Measurements from ENCODE around the gene TUBA1A.
A peak's percentile ranks its signal among the peaks of the same experiment; 100 is the strongest.
"Not testable (repeated sequence)": the region's sequence is repeated elsewhere in the genome, so short reads cannot be mapped to it uniquely, and the experiment has no call there.

Gene TUBA1A

GRCh38 chr12:49200919-49201594 lies 12.2 kb upstream of the TUBA1A start:
- DNase-seq (ENCODE audit: low read depth in 2 of 2): no peak

GRCh38 chr12:49198431-49199155 lies 9.7 kb upstream of the TUBA1A start:
- no peak for DNase-seq (ENCODE audit: low read depth in 2 of 2)

- DNase-seq (ENCODE audit: low read depth in 2 of 2): no peak
These were observed 8.4 kb upstream of the TUBA1A start for GRCh38 chr12:49197256-49197655.

GRCh38 chr12:49195736-49196135 lies 6.9 kb upstream of the TUBA1A start:
- DNase-seq (ENCODE audit: low read depth in 2 of 2): no peak

GRCh38 chr12:49193746-49194145 lies 4.9 kb upstream of the TUBA1A start:
- DNase-seq (ENCODE audit: low read depth in 2 of 2): not testable (repeated sequence)

GRCh38 chr12:49191498-49191897 lies 2.6 kb upstream of the TUBA1A start:
- not testable (repeated sequence) for DNase-seq (ENCODE audit: low read depth in 2 of 2)

- DNase-seq (ENCODE audit: low read depth in 2 of 2): no peak
These were observed 2.1 kb upstream of the TUBA1A start for GRCh38 chr12:49190974-49191373.

- DNase-seq (ENCODE audit: low read depth in 2 of 2): no peak
These were observed 1.1 kb upstream of the TUBA1A start for GRCh38 chr12:49189731-49190716.

- DNase-seq (ENCODE audit: low read depth in 2 of 2): peak; percentile 64 to 71
These were observed 522 bp downstream of the TUBA1A start for GRCh38 chr12:49188201-49188915.

- no peak for DNase-seq (ENCODE audit: low read depth in 2 of 2)
These were observed 1.7 kb downstream of the TUBA1A start for GRCh38 chr12:49187184-49187583.

- DNase-seq (ENCODE audit: low read depth in 2 of 2): not testable (repeated sequence)
These were observed 2.6 kb downstream of the TUBA1A start for GRCh38 chr12:49186307-49186706.

GRCh38 chr12:49184697-49185096 lies 4.2 kb downstream of the TUBA1A start:
- not testable (repeated sequence) for DNase-seq (ENCODE audit: low read depth in 2 of 2)

GRCh38 chr12:49183214-49183950 lies 5.5 kb downstream of the TUBA1A start:
- not testable (repeated sequence) for DNase-seq (ENCODE audit: low read depth in 2 of 2)

GRCh38 chr12:49174218-49174617 lies 14.7 kb downstream of the TUBA1A start:
- no peak for DNase-seq (ENCODE audit: low read depth in 2 of 2)

GRCh38 chr12:49170924-49171323 lies 18.0 kb downstream of the TUBA1A start:
- DNase-seq (ENCODE audit: low read depth in 2 of 2): no peak

- DNase-seq (ENCODE audit: low read depth in 2 of 2): no peak
These were observed 23.8 kb downstream of the TUBA1A start for GRCh38 chr12:49165114-49165513.

- DNase-seq (ENCODE audit: low read depth in 2 of 2): not testable (repeated sequence)
These were observed 27.0 kb downstream of the TUBA1A start for GRCh38 chr12:49161901-49162300.

GRCh38 chr12:49161092-49161795 lies 27.6 kb downstream of the TUBA1A start:
- no peak for DNase-seq (ENCODE audit: low read depth in 2 of 2)

GRCh38 chr12:49160399-49160798 lies 28.5 kb downstream of the TUBA1A start:
- DNase-seq (ENCODE audit: low read depth in 2 of 2): no peak

- no peak for DNase-seq (ENCODE audit: low read depth in 2 of 2)
These were observed 34.7 kb downstream of the TUBA1A start for GRCh38 chr12:49154221-49154620.

All from stimulated activated CD4-positive, alpha-beta T cell treated with anti-CD3 and anti-CD28 coated beads, Interleukin-4, amount 100 ng/mL, for 48 hours (primary cell).